ENCODE measurements around the gene DLG2. TPM values are rescaled to one million over a fixed set of nuclear protein-coding genes. Genes with fewer than 3 reads are reported as not detected.

Gene DLG2
- total and polyA plus RNA-seq, 2 of the 8 experiments (the other 6 are each of a cell fraction or from before 2014, with no cell fraction given), result 1.7 to 14.3 TPM

- TF ChIP-seq MAFK (IDR thresholded peaks at IDR 0.05; ENCODE audit: low read depth, low read length) (peak; percentile 97), NANOG (IDR thresholded peaks at IDR 0.05; ENCODE audit: insufficient read depth, low read depth, low read length, poor library complexity, severe bottlenecking) (no peak)
- H4K8ac ChIP-seq (ENCODE audit: extremely low read depth, insufficient read depth, low read length), result no peak overlapping the region
- no peak for FAIRE-seq
- H3K4me2 ChIP-seq (ENCODE audit: insufficient read depth in 1 of 2, low read depth in 2 of 2, low read length in 2 of 2), result no peak overlapping the region
- no peaks in the 10 kb centered on the region for H3K4me1 ChIP-seq (replicated peaks in 1 of 4; ENCODE audit: control insufficient read depth in 3 of 4, insufficient read depth in 4 of 4, low read length in 3 of 4)
- no peak overlapping the region for H3K18ac ChIP-seq (ENCODE audit: extremely low read depth, low read length)
- ChIA-PET POLR2A (ENCODE audit: partially characterized antibody) (no interaction called here), CTCF (ENCODE audit: partially characterized antibody) (interaction anchor here (2.2 kb wide), 1 partner anchor 8 kb away, joined by 9 read pairs; no protein-coding TSS in a partner anchor)
- H3K9me3 ChIP-seq (ENCODE audit: insufficient read depth in 2 of 2, low read depth in 1 of 2, low read length in 1 of 2), result peaks cover 0 to 2% of the 10 kb centered on the region in 2 experiments; a peak in 1 of 4 replicates
- no peak overlapping the region for H2BK5ac ChIP-seq (ENCODE audit: low read depth, low read length)
- H3K27ac ChIP-seq (ENCODE audit: low read depth, low read length), result no peak overlapping the region
- no peak overlapping the region for H3K56ac ChIP-seq (replicated peaks; ENCODE audit: insufficient read length, low read depth, low read length)
- no peak overlapping the region for H3K9ac ChIP-seq (replicated peaks in 1 of 4; ENCODE audit: extremely low read depth in 1 of 4, low read depth in 3 of 4, low read length in 3 of 4)
- H2AK5ac ChIP-seq (ENCODE audit: low read depth, low read length), result no peak overlapping the region
- no peaks in the 10 kb centered on the region for H3K79me1 ChIP-seq (ENCODE audit: low read depth, low read length)
- H3K27me3 ChIP-seq (replicated peaks in 1 of 4; ENCODE audit: control insufficient read depth in 3 of 4, extremely low read depth in 1 of 4, insufficient read depth in 3 of 4, low read length in 3 of 4), result no peaks in the 10 kb centered on the region
- H2BK120ac ChIP-seq (replicated peaks; ENCODE audit: low read depth, low read length), result no peak overlapping the region
- H3K23me2 ChIP-seq (ENCODE audit: low read depth, low read length), result no peaks in the 10 kb centered on the region
- no peak for DNase-seq (ENCODE audit: low read depth in 1 of 2, low spot score in 2 of 2)
- H2BK15ac ChIP-seq (ENCODE audit: low read length), result no peak overlapping the region
- no peak overlapping the region for H3K23ac ChIP-seq (ENCODE audit: insufficient read length)
- no peaks in the 10 kb centered on the region for H3K36me3 ChIP-seq (ENCODE audit: control insufficient read depth in 2 of 4, insufficient read depth in 4 of 4, low read length in 3 of 4)
- no peaks in the 10 kb centered on the region for H3K79me2 ChIP-seq (ENCODE audit: control insufficient read depth in 1 of 2, insufficient read depth in 2 of 2, low read length in 2 of 2)
- WGBS, 2 experiments (ENCODE audit: extremely low coverage in 1 of 2, insufficient coverage in 1 of 2, insufficient read length in 1 of 2, insufficient replicate concordance in 2 of 2, low coverage in 1 of 2, low lambda C conversion rate in 2 of 2, missing lambda C conversion rate in 1 of 2), result 81% methylated on average over 1 of the region's 1 CpG; no CpG with 5 or more reads in 1 of the 2 experiments
- H3K14ac ChIP-seq (ENCODE audit: insufficient read length), result no peak overlapping the region
- H4K91ac ChIP-seq (replicated peaks; ENCODE audit: insufficient read length, low read length), result no peak overlapping the region
- H2AFZ ChIP-seq (ENCODE audit: low read length), result no peak overlapping the region
- H2BK12ac ChIP-seq (ENCODE audit: low read depth, low read length), result no peak overlapping the region
- H4K20me1 ChIP-seq (replicated peaks in 1 of 2; ENCODE audit: control insufficient read depth in 1 of 2, insufficient read depth in 2 of 2, low read length in 2 of 2), result no peaks in the 10 kb centered on the region
- no peak overlapping the region for H4K5ac ChIP-seq (ENCODE audit: insufficient read length, low read depth, low read length)
- no peak overlapping the region for H3K4ac ChIP-seq (replicated peaks; ENCODE audit: insufficient read length, low read depth, low read length)
- no peak overlapping the region for H3K4me3 ChIP-seq (ENCODE audit: extremely low read depth in 1 of 4, insufficient read depth in 2 of 4, low read depth in 3 of 4, low read length in 4 of 4)
- no peak overlapping the region for H2BK20ac ChIP-seq (ENCODE audit: low read length)
These were observed 1844.8 kb downstream of the DLG2 start for GRCh38 chr11:83782329-83782728.
